Osteoblast (primary cell): Measurements from ENCODE around the gene VANGL2. TPM values are rescaled to one million over a fixed set of nuclear protein-coding genes. Genes with fewer than 3 reads are reported as not detected.

Experiments used
- DNase-seq: peaks from one replicate; pipeline ENCODE4 v3.0.0; 2011; ENCODE audit warnings: low spot score, mixed read lengths; ENCODE audit not compliant: insufficient read length; ENCODE audit errors: missing footprints
- H2AFZ ChIP-seq: 2 replicates; pipeline ENCODE4 v1.6.0; 2011; ENCODE audit warnings: mild to moderate bottlenecking, low read length
- H3K27ac ChIP-seq: 2 replicates; pipeline ENCODE4 v1.5.1; 2011; ENCODE audit warnings: mild to moderate bottlenecking, low read depth, low read length, moderate library complexity
- H3K27me3 ChIP-seq: 2 replicates; pipeline ENCODE4 v1.6.0; 2012; ENCODE audit warnings: mild to moderate bottlenecking, control low read depth, inconsistent platforms, low read length, moderate library complexity; ENCODE audit not compliant: insufficient read depth
- H3K36me3 ChIP-seq: 2 replicates; pipeline ENCODE4 v1.5.1; 2011; ENCODE audit warnings: mild to moderate bottlenecking, low read length, control low read depth, moderate library complexity; ENCODE audit not compliant: insufficient read depth
- H3K4me1 ChIP-seq: 2 replicates; pipeline ENCODE4 v1.5.1; 2011; ENCODE audit warnings: mild to moderate bottlenecking, low read length, control low read depth, moderate library complexity; ENCODE audit not compliant: insufficient read depth
- H3K4me2 ChIP-seq: 2 replicates; pipeline ENCODE4 v1.6.0; 2011; ENCODE audit warnings: mild to moderate bottlenecking, low read length; ENCODE audit not compliant: insufficient read depth
- H3K4me3 ChIP-seq: fragments of 200-600 bp; sonication (generic); 3 replicates; pipeline ENCODE4 v1.5.1; 2012; ENCODE audit warnings: mild to moderate bottlenecking, low read length, inconsistent platforms; ENCODE audit not compliant: insufficient read depth
- H3K79me2 ChIP-seq: 2 replicates; pipeline ENCODE4 v1.6.0; 2012; ENCODE audit warnings: mild to moderate bottlenecking, low read length, control low read depth, inconsistent platforms; ENCODE audit not compliant: insufficient read depth
- H3K9me3 ChIP-seq: 2 replicates; pipeline ENCODE4 v1.5.1; 2011; ENCODE audit warnings: low read depth, low read length, control low read depth
- H4K20me1 ChIP-seq: 2 replicates; pipeline ENCODE4 v1.6.0; 2012; ENCODE audit warnings: mild to moderate bottlenecking, low read length, control low read depth; ENCODE audit not compliant: insufficient read depth
- total RNA-seq: library from RNA; depleted of rRNA; stranded (reverse); fragments of >200 nt; gene quantifications from 2 replicates; pipeline ENCODE4 v1.2.3, GENCODE V29; 2012
- TF ChIP-seq, protein P1 (sequence below): IDR thresholded peaks from 2 replicates; pipeline ENCODE4 v1.5.1; 2011; ENCODE audit warnings: mild to moderate bottlenecking, low read depth, low read length, moderate library complexity; ENCODE audit errors: extremely low read depth

Gene VANGL2
- total RNA-seq, 1 donor, result not detected

DNA sequence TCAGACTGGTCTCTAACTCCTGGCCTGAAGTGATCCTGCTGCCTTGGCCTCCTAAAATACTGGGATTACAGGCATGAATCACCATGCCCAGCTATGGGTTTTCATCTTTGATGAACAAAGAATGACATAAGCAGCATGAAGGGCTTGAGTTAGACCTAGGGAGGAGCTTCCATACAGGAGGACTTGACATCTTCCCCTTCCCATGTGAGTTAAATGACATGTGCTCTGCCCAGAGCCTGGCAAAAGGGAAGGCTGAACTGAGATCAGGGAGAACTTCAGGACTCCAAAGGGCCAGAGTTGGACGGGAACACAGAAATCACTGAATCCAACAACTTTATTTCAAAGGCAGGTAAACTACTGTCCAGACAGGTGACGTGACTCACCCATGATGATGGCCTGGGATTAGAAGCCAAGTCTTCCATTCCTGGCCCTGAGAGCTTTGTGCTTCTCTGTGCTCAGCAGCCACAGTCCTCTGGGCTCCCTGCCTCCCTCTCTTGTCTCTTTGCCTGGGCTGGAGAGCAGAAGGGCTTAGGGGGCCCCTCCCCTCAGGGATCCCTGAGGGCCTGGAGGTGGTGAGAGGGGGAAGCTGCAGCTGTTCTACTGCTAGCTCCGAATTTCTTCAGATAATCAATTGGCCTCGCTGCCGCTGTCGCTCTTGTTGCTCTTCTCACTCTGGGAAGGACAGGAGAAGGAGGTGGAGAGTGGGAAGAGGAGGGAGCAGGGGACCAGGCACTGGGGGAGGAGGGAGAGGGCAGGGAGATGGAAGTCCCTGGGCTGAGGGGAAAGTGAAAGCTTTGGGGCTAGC, 25.9 kb upstream of the VANGL2 start:
- Histone ChIP-seq H3K4me1 (peaks cover 16% of the 10 kb centered on the region), H4K20me1 (no peaks in the 10 kb centered on the region), H3K4me2 (no peak overlapping the region), H3K79me2 (no peaks in the 10 kb centered on the region), H3K27me3 (peaks cover 9% of the 10 kb centered on the region), H3K4me3 (no peak overlapping the region), H3K9me3 (no peaks in the 10 kb centered on the region), H3K36me3 (no peaks in the 10 kb centered on the region), H2AFZ (no peak overlapping the region), H3K27ac (no peak overlapping the region)
- no peak for DNase-seq
- TF ChIP-seq, protein P1, sequence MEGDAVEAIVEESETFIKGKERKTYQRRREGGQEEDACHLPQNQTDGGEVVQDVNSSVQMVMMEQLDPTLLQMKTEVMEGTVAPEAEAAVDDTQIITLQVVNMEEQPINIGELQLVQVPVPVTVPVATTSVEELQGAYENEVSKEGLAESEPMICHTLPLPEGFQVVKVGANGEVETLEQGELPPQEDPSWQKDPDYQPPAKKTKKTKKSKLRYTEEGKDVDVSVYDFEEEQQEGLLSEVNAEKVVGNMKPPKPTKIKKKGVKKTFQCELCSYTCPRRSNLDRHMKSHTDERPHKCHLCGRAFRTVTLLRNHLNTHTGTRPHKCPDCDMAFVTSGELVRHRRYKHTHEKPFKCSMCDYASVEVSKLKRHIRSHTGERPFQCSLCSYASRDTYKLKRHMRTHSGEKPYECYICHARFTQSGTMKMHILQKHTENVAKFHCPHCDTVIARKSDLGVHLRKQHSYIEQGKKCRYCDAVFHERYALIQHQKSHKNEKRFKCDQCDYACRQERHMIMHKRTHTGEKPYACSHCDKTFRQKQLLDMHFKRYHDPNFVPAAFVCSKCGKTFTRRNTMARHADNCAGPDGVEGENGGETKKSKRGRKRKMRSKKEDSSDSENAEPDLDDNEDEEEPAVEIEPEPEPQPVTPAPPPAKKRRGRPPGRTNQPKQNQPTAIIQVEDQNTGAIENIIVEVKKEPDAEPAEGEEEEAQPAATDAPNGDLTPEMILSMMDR, result no peak

DNA sequence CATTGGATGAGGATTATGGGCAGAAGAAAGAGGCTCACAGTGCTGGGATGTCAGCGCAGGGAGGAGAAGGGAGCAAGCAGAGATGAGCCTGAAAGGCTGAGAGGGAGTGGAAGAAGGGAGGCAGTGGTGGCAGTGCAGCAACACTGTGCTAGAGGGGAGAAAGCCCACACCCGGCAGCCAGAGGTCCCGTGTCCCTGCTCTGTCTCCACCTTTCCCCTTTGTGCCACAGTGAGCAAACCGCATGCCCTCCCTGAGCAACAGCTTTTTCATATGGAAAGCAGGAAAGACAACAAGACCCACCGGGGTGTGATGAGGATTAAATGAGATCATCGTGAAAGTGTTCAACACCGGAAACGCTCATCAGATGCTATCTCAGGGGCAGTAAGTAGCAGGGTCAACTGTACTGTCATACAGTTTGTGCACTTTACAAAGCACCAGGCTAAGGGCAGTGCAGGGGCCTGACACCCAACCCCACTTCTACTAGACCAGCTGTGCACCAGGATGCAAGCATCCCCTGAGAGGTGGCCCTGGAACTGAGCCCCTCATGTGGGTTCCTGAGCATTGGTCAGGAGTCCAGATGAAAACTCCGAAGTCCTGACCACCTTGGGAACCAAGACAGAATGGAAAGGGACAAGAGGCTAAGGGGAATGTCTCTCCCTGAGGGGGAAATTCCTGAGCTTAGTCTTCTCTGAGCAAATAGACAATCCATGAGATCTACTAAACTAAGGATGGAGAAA, 24.4 kb upstream of the VANGL2 start:
- Histone ChIP-seq H4K20me1 (no peaks in the 10 kb centered on the region), H3K79me2 (no peaks in the 10 kb centered on the region), H2AFZ (no peak overlapping the region), H3K4me2 (no peak overlapping the region), H3K27ac (no peak overlapping the region), H3K9me3 (no peaks in the 10 kb centered on the region), H3K4me3 (no peak overlapping the region), H3K27me3 (peaks cover 12% of the 10 kb centered on the region), H3K36me3 (no peaks in the 10 kb centered on the region), H3K4me1 (peaks cover 16% of the 10 kb centered on the region)
- TF ChIP-seq, protein P1, result no peak
- no peak for DNase-seq

DNA sequence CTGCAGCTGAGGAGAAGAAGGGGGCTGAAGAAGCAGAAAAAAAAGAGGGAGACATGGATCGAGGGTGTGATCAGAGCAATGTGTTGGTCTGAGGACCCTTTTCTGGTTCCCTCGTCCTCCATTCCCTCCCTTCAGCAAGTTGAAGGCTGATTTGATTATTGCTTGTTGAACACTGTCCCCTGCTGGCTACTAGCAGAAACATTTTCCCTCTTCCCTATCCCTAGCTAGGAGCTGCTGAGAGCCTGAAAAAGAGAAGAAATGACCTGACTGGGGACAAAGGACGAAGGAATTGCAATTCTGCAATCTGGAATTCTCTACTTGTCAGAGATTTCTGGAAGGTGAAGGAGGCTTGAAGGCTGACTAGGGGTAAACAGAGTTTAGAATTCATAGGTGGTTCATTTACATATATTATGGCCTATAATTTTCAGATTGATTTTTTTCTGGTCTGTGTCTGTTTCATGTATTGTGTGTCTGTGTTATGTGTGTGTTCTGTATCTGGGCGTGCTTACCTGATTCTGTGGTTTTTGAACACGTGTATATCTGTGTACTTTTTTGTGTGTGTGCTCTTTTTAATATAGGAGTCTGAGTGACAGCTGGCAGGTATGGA, 23.7 kb upstream of the VANGL2 start:
- Histone ChIP-seq H3K4me2 (no peak overlapping the region), H2AFZ (no peak overlapping the region), H3K27me3 (peaks cover 12% of the 10 kb centered on the region), H3K27ac (no peak overlapping the region), H3K79me2 (no peaks in the 10 kb centered on the region), H3K4me1 (peaks cover 16% of the 10 kb centered on the region), H4K20me1 (no peaks in the 10 kb centered on the region), H3K9me3 (no peaks in the 10 kb centered on the region), H3K4me3 (no peak overlapping the region), H3K36me3 (no peaks in the 10 kb centered on the region)
- DNase-seq, result peak; percentile 92
- TF ChIP-seq, protein P1, result peak; percentile 98
